ENCODE measurements around the gene GPANK1. TPM values are rescaled to one million over a fixed set of nuclear protein-coding genes. Genes with fewer than 3 reads are reported as not detected.

The GPANK1 gene
- total and polyA plus RNA-seq, 2 of the 13 experiments (the other 11 are each of a cell fraction or from before 2014, with no cell fraction given): 15.4 to 22.8 TPM

DNA sequence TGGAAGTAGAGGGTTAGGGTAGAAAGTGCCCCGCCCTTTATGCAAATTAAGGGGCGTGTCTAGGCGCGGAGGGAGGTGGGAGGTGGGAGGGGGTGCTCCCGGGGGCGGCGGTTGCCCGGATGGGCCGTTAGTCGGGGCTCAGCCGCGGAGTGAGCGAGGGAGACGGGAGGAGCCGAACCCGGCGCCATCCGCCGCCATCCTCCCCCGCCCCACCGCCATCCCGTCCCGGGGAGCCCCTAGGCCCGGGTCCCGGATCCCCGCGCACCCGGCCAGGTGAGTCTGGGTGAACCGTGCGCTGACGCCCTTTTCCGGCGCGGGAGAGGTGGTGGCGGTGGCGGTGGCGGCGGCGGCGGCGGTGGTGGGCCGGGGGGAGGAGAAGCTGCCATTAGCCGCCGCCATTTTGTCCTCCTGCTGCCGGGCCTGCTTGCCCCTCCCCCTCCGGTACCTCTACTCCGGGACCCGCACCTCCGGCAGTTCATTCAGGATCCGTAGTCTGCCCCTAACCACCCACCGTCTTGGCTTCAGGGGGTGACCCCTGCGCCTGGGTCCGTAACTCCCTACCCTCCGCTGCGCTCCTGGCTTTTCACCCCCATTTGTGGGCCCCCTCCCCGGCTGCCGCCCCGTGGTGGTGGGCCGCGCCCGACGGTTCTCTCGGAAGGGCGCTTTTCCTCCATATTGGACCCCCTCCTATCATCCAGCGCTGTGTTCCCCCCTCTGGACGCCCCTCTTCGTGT, 44.0 kb downstream of the GPANK1 start, which contains the start of gene PRRC2A (continued):
- TF ChIP-seq, protein P1, sequence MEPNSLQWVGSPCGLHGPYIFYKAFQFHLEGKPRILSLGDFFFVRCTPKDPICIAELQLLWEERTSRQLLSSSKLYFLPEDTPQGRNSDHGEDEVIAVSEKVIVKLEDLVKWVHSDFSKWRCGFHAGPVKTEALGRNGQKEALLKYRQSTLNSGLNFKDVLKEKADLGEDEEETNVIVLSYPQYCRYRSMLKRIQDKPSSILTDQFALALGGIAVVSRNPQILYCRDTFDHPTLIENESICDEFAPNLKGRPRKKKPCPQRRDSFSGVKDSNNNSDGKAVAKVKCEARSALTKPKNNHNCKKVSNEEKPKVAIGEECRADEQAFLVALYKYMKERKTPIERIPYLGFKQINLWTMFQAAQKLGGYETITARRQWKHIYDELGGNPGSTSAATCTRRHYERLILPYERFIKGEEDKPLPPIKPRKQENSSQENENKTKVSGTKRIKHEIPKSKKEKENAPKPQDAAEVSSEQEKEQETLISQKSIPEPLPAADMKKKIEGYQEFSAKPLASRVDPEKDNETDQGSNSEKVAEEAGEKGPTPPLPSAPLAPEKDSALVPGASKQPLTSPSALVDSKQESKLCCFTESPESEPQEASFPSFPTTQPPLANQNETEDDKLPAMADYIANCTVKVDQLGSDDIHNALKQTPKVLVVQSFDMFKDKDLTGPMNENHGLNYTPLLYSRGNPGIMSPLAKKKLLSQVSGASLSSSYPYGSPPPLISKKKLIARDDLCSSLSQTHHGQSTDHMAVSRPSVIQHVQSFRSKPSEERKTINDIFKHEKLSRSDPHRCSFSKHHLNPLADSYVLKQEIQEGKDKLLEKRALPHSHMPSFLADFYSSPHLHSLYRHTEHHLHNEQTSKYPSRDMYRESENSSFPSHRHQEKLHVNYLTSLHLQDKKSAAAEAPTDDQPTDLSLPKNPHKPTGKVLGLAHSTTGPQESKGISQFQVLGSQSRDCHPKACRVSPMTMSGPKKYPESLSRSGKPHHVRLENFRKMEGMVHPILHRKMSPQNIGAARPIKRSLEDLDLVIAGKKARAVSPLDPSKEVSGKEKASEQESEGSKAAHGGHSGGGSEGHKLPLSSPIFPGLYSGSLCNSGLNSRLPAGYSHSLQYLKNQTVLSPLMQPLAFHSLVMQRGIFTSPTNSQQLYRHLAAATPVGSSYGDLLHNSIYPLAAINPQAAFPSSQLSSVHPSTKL (CRISPR knock-in tag; IDR thresholded peaks at IDR 0.05): peak; percentile 55
- TF ChIP-seq, protein P2, sequence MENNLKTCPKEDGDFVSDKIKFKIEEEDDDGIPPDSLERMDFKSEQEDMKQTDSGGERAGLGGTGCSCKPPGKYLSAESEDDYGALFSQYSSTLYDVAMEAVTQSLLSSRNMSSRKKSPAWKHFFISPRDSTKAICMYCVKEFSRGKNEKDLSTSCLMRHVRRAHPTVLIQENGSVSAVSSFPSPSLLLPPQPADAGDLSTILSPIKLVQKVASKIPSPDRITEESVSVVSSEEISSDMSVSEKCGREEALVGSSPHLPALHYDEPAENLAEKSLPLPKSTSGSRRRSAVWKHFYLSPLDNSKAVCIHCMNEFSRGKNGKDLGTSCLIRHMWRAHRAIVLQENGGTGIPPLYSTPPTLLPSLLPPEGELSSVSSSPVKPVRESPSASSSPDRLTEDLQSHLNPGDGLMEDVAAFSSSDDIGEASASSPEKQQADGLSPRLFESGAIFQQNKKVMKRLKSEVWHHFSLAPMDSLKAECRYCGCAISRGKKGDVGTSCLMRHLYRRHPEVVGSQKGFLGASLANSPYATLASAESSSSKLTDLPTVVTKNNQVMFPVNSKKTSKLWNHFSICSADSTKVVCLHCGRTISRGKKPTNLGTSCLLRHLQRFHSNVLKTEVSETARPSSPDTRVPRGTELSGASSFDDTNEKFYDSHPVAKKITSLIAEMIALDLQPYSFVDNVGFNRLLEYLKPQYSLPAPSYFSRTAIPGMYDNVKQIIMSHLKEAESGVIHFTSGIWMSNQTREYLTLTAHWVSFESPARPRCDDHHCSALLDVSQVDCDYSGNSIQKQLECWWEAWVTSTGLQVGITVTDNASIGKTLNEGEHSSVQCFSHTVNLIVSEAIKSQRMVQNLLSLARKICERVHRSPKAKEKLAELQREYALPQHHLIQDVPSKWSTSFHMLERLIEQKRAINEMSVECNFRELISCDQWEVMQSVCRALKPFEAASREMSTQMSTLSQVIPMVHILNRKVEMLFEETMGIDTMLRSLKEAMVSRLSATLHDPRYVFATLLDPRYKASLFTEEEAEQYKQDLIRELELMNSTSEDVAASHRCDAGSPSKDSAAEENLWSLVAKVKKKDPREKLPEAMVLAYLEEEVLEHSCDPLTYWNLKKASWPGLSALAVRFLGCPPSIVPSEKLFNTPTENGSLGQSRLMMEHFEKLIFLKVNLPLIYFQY (CRISPR knock-in tag; IDR thresholded peaks at IDR 0.05; ENCODE audit: borderline replicate concordance): peak; percentile 54; the same call in 1 of the 2 replicates
- TF ChIP-seq TBP (CRISPR knock-in tag; IDR thresholded peaks at IDR 0.05): no peak
- TF ChIP-seq PHF8 (CRISPR knock-in tag; IDR thresholded peaks at IDR 0.05): peak; percentile 62; the same call in 1 of the 2 replicates
- TF ChIP-seq REPIN1 (CRISPR knock-in tag; IDR thresholded peaks at IDR 0.05; ENCODE audit: borderline replicate concordance, low read depth): peak; percentile 12
- TF ChIP-seq EP300 (IDR thresholded peaks at IDR 0.05; ENCODE audit: low read depth in 2 of 2, low read length in 2 of 2): no peak
- TF ChIP-seq EP300 (CRISPR knock-in tag; IDR thresholded peaks at IDR 0.05; ENCODE audit: borderline replicate concordance): no peak
- TF ChIP-seq ZNF225 (CRISPR knock-in tag; IDR thresholded peaks at IDR 0.05): no peak
- TF ChIP-seq TBX3 (IDR thresholded peaks at IDR 0.05; ENCODE audit: borderline replicate concordance): peak; percentile 56; the same call in 1 of the 2 replicates
- 0 out of 2 replicates have a peak, but pooled peaks have one; percentile 26 for TF ChIP-seq TMF1 (CRISPR knock-in tag; IDR thresholded peaks at IDR 0.05; ENCODE audit: low read depth)
- no peak; the same call in none of the 2 replicates for TF ChIP-seq KMT2B (CRISPR knock-in tag; IDR thresholded peaks at IDR 0.05)
- no peak for TF ChIP-seq FOXA1 (IDR thresholded peaks at IDR 0.05)
- TF ChIP-seq FOXA1 (CRISPR knock-in tag; IDR thresholded peaks at IDR 0.05): no peak
- 0 out of 2 replicates have a peak, but pooled peaks have one; percentile 53 for TF ChIP-seq BORCS8-MEF2B (CRISPR knock-in tag; IDR thresholded peaks at IDR 0.05)
- TF ChIP-seq ZNF234 (CRISPR knock-in tag; conservative IDR thresholded peaks at IDR 0.05): 0 out of 2 replicates have a peak, but pooled peaks have one; percentile 89
- TF ChIP-seq ZNF232 (CRISPR knock-in tag; IDR thresholded peaks at IDR 0.05; ENCODE audit: borderline replicate concordance): peak; percentile 71; the same call in 1 of the 2 replicates
- TF ChIP-seq ZNF20 (CRISPR knock-in tag; IDR thresholded peaks at IDR 0.05): 0 out of 2 replicates have a peak, but pooled peaks have one; percentile 30
- TF ChIP-seq, protein P3, sequence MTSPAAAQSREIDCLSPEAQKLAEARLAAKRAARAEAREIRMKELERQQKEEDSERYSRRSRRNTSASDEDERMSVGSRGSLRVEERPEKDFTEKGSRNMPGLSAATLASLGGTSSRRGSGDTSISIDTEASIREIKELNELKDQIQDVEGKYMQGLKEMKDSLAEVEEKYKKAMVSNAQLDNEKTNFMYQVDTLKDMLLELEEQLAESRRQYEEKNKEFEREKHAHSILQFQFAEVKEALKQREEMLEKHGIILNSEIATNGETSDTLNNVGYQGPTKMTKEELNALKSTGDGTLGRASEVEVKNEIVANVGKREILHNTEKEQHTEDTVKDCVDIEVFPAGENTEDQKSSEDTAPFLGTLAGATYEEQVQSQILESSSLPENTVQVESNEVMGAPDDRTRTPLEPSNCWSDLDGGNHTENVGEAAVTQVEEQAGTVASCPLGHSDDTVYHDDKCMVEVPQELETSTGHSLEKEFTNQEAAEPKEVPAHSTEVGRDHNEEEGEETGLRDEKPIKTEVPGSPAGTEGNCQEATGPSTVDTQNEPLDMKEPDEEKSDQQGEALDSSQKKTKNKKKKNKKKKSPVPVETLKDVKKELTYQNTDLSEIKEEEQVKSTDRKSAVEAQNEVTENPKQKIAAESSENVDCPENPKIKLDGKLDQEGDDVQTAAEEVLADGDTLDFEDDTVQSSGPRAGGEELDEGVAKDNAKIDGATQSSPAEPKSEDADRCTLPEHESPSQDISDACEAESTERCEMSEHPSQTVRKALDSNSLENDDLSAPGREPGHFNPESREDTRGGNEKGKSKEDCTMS (CRISPR knock-in tag; conservative IDR thresholded peaks at IDR 0.05): no peak
- TF ChIP-seq YEATS2 (CRISPR knock-in tag; IDR thresholded peaks at IDR 0.05; ENCODE audit: borderline replicate concordance): peak; percentile 95
- no peak for TF ChIP-seq TAF15 (IDR thresholded peaks at IDR 0.05; ENCODE audit: low read depth, low read length, poor library complexity, severe bottlenecking)

Measured in HepG2 (cell line).